K562 (cell line): ENCODE results near the gene KIF5A. TPM values are rescaled to one million over a fixed set of nuclear protein-coding genes. Genes with fewer than 3 reads are reported as not detected.

Source experiments
- ATAC-seq: fragments of 200-7000 bp; cut with Tn5 transposase; 3 replicates; pipeline ENCODE4 v1.9.1; 2020; ENCODE audit warnings: moderate library complexity
- BruUV-seq: library from RNA; stranded (reverse); fragments of 400-500 nt; replicated peaks from 2 replicates; lab custom pipeline; 2021; lab: Mats Ljungman, UMichigan
- CTCF ChIA-PET: fragments of 300-600 bp; formaldehyde crosslinking; extraction: SDS; loops from one replicate; lab custom pipeline; 2021; ENCODE audit warnings: low intra/inter-chr PET ratio; lab: Yijun Ruan, JAX
- POLR2A ChIA-PET: fragments of 300-600, 350-650 bp; sonication (Branson Sonifier 250); formaldehyde crosslinking; extraction: SDS; loops from one replicate; lab custom pipeline; 2021; ENCODE audit warnings: antibody characterized with exemption, inconsistent platforms; lab: Yijun Ruan, JAX
- DNase-seq, 4 experiments: peaks; one replicate each; pipeline versions ENCODE4 v3.0.0 to v3.0.0-alpha.2; 2011 to 2018; ENCODE audit warnings: low spot score in 3 of 4, mixed read lengths in 3 of 4; ENCODE audit errors: extremely low read depth in 1 of 4
- FAIRE-seq: peaks from 2 replicates; lab custom pipeline; 2011; peaks lifted over from hg19 to GRCh38; lab: Jason Lieb, UNC
- H2AFZ ChIP-seq: 2 replicates; pipeline ENCODE4 v1.6.0; 2011; ENCODE audit warnings: low read depth, low read length, control low read depth, inconsistent platforms
- H3K27ac ChIP-seq: fragments of 200-600 bp; 3 replicates; pipeline ENCODE4 v1.8.0; 2011; ENCODE audit warnings: low read depth, mild to moderate bottlenecking, control low read depth, inconsistent platforms, low read length, moderate library complexity, mixed read lengths; ENCODE audit errors: extremely low read depth
- H3K27me3 ChIP-seq, 2 experiments: fragments of 300-600 bp in 1 of 2; 2 replicates in 1 of 2; 3 replicates in 1 of 2; pipeline versions ENCODE4 v1.6.0 to v1.8.0; 2011; ENCODE audit warnings: inconsistent platforms in 2 of 2, low read length in 2 of 2, mild to moderate bottlenecking in 1 of 2, mixed read lengths in 1 of 2, moderate library complexity in 1 of 2; ENCODE audit not compliant: control insufficient read depth in 2 of 2, insufficient read depth in 2 of 2
- H3K36me3 ChIP-seq: fragments of 300-600 bp; 3 replicates; pipeline ENCODE4 v1.8.0; 2011; ENCODE audit warnings: mild to moderate bottlenecking, low read length, inconsistent platforms; ENCODE audit not compliant: control insufficient read depth, insufficient read depth
- H3K4me1 ChIP-seq, 2 experiments: fragments of 200-600 bp in 1 of 2; replicated peaks in 1 of 2; 2 replicates in 1 of 2; 3 replicates in 1 of 2; pipeline versions ENCODE4 v1.5.1 to v1.8.0; 2011; ENCODE audit warnings: inconsistent platforms in 2 of 2, low read length in 2 of 2, mild to moderate bottlenecking in 1 of 2, mixed read lengths in 1 of 2, moderate library complexity in 1 of 2; ENCODE audit not compliant: control insufficient read depth in 2 of 2, insufficient read depth in 2 of 2
- H3K4me2 ChIP-seq: 2 replicates; pipeline ENCODE4 v1.6.1; 2011; ENCODE audit warnings: low read length, control low read depth, inconsistent platforms, mixed read lengths; ENCODE audit not compliant: insufficient read depth
- H3K4me3 ChIP-seq: fragments of 200-600 bp; sonication (generic), shearing (Covaris generic); 2 replicates; pipeline ENCODE4 v1.5.1; 2016; ENCODE audit warnings: control low read depth, inconsistent platforms
- H3K79me2 ChIP-seq: fragments of 200-600 bp; 3 replicates; pipeline ENCODE4 v1.8.0; 2011; ENCODE audit warnings: low read length, inconsistent platforms; ENCODE audit not compliant: control insufficient read depth, insufficient read depth
- H3K9ac ChIP-seq, 2 experiments: 2 replicates each; pipeline versions ENCODE4 v1.6.0 to v1.6.1; 2011; ENCODE audit warnings: low read depth in 2 of 2, low read length in 2 of 2, control low read depth in 1 of 2, inconsistent platforms in 1 of 2, mild to moderate bottlenecking in 1 of 2, mixed read lengths in 1 of 2; ENCODE audit not compliant: insufficient read depth in 1 of 2
- H3K9me1 ChIP-seq: one replicate; pipeline ENCODE4 v1.6.0; 2011; ENCODE audit warnings: inconsistent platforms, mild to moderate bottlenecking, low read length, moderate library complexity; ENCODE audit not compliant: control insufficient read depth, insufficient read depth
- H3K9me3 ChIP-seq: replicated peaks from 2 replicates; pipeline ENCODE4 v1.5.1; 2011; ENCODE audit warnings: low read depth, low read length, inconsistent platforms; ENCODE audit not compliant: control insufficient read depth, insufficient read depth
- H4K20me1 ChIP-seq: replicated peaks from 2 replicates; pipeline ENCODE4 v1.6.1; 2011; ENCODE audit warnings: low read length, inconsistent platforms, mixed read lengths; ENCODE audit not compliant: control insufficient read depth, insufficient read depth
- POLR2G ChIP-seq: fragments of 200-400 bp; formaldehyde crosslinking; IDR thresholded peaks from 2 replicates; pipeline ENCODE4 v1.6.1; 2017; ENCODE audit warnings: low read depth, mild to moderate bottlenecking, antibody characterized with exemption, low read length, moderate library complexity
- RB1 ChIP-seq: fragments of 450-650 bp; IDR thresholded peaks from 2 replicates; pipeline ENCODE4 v1.6.1; 2017; ENCODE audit warnings: low read depth, mild to moderate bottlenecking
- RBFOX2 ChIP-seq: fragments of 200-400 bp; formaldehyde crosslinking; IDR thresholded peaks from 2 replicates; pipeline ENCODE4 v1.6.1; 2017; ENCODE audit warnings: low read depth, mild to moderate bottlenecking, low read length, moderate library complexity
- ZC3H8 ChIP-seq: fragments of 450-650 bp; IDR thresholded peaks from 2 replicates; pipeline ENCODE4 v1.6.1; 2017
- WGBS: fragments of 100-300 bp; shearing (Covaris generic); methylation state at CpG from one replicate; pipeline ENCODE4 v1.1.6; 2016; ENCODE audit warnings: low coverage, mixed read lengths; ENCODE audit not compliant: insufficient coverage; ENCODE audit errors: missing lambda C conversion rate; 5-methylcytosine and 5-hydroxymethylcytosine counted together
- in situ Hi-C: fragments of 300-500 bp; cut with MboI; formaldehyde crosslinking; loops from 4 replicates; pipeline ENCODE4 v1.15.0; 2018; ENCODE audit warnings: inconsistent platforms, mixed read lengths
- intact Hi-C: fragments of 100-400 bp; cut with micrococcal nuclease; formaldehyde crosslinking; loops from 2 replicates; pipeline ENCODE4 v1.14.2; 2022
- polyA plus RNA-seq, 8 experiments: library from polyadenylated mRNA; depleted of rRNA in 4 of 8; stranded (reverse) in 5 of 8; unstranded in 3 of 8; fragments of >200 nt; fragmentation: Nextera tagmentation in 2 of 8; fragmentation: Illumina TruSeq in 1 of 8; extraction: Ambion mirVana in 2 of 8; extraction: Trizol in 1 of 8; gene quantifications; 2 replicates each; pipeline versions ENCODE4 v1.2.1 to v1.2.3, GENCODE V29; 2011 to 2014; ENCODE audit warnings: inconsistent platforms in 1 of 8, missing spikeins in 1 of 8
- total RNA-seq, 7 experiments: library from RNA; depleted of rRNA in 6 of 7; stranded (reverse); fragments of >200 nt in 6 of 7; fragmentation: Illumina TruSeq in 2 of 7; extraction: Trizol in 2 of 7; gene quantifications; 2 replicates each; pipeline versions ENCODE4 v1.2.1 to v1.2.3, GENCODE V29; 2011 to 2021; ENCODE audit warnings: low replicate concordance in 1 of 7
- TF ChIP-seq, protein P1 (sequence below): sonication (generic); formaldehyde crosslinking; IDR thresholded peaks from 2 replicates; pipeline ENCODE4 v1.8.0; 2022; ENCODE audit warnings: missing genetic modification reagents, mild to moderate bottlenecking, borderline replicate concordance

The KIF5A gene
- total and polyA plus RNA-seq, 9 of the 15 experiments (the other 6 are each of a cell fraction or from before 2014, with no cell fraction given): 3.4 to 17.7 (median 8.0) TPM

DNA sequence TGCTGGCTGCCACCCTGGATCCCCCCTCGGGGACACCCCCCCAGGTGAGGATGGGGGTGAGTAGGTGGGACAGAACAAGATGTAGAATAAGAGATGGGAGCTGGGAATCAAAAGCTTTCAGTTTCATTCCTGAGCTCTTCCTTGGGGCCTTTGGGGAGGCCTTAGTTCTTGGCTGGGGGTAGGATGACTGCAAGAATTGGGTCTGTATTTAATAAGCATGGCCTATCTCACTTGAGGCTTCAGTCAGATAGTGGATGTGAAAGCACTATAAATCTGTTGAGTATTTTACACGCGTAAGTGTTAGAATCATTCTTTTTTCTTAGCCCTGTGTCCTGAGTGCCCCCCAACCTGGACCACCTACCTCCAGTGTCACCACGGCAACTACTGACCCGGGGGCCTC lies 22.7 kb upstream of the KIF5A start (continued):
- TF ChIP-seq, protein P1, sequence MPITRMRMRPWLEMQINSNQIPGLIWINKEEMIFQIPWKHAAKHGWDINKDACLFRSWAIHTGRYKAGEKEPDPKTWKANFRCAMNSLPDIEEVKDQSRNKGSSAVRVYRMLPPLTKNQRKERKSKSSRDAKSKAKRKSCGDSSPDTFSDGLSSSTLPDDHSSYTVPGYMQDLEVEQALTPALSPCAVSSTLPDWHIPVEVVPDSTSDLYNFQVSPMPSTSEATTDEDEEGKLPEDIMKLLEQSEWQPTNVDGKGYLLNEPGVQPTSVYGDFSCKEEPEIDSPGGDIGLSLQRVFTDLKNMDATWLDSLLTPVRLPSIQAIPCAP (CRISPR knock-in tag): no peak
- TF ChIP-seq, all 486 proteins: peak for 2

DNA sequence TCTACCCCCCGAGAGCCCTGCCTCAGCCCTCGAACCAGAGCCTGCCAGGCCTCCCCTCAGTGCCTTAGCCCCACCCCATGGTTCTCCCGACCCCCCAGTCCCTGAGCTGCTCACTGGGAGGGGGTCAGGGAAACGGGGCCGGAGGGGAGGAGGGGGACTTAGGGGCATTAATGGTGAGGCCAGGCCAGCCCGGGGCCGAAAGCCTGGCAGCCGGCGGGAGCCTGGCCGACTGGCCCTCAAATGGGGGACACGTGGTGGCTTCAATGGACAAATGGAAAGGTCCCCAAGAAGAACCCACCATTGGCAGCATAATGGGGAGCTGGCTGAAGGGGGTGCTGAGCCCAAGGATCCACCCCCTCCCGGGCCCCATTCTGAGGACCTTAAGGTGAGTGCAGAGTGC lies 21.7 kb upstream of the KIF5A start:
- peaks cover 18 to 31% of the 10 kb centered on the region in 2 experiments for H3K4me1 ChIP-seq
- POLR2A ChIA-PET: interaction anchor here (0.8 to 10.8 kb wide), 4 partner anchors 11 to 51 kb away, joined by 3 to 225 read pairs (median 6); partner anchors contain the start of gene DCTN2
- H3K4me3 ChIP-seq: no peak overlapping the region
- BruUV-seq: no TSS peak
- 88% methylated on average over 5 of the region's 12 CpGs for WGBS
- H3K27me3 ChIP-seq: no peaks in the 10 kb centered on the region
- peaks cover 89% of the 10 kb centered on the region; the same call in 2 of the 3 replicates for H3K36me3 ChIP-seq
- DNase-seq (no peak), ATAC-seq (no peak), FAIRE-seq (no peak)
- peaks cover 24% of the 10 kb centered on the region for H3K79me2 ChIP-seq
- in situ Hi-C loops: no loop called here
- H3K9me1 ChIP-seq: no peaks in the 10 kb centered on the region
- H2AFZ ChIP-seq: no peak overlapping the region
- no peaks in the 10 kb centered on the region for H4K20me1 ChIP-seq
- H3K27ac ChIP-seq: no peak overlapping the region
- TF ChIP-seq RBFOX2 (peak; percentile 54; the same call in 1 of the 2 replicates), POLR2G (peak; percentile 67), ZC3H8 (no peak), RB1 (no peak)
- no peak overlapping the region for H3K9ac ChIP-seq
- intact Hi-C loops: no loop called here
- CTCF ChIA-PET: no interaction called here
- no peaks in the 10 kb centered on the region for H3K9me3 ChIP-seq
- no peak overlapping the region for H3K4me2 ChIP-seq
